ENCODE data around the gene MESP2.

MESP2 gene

GRCh38 chr15:89802231-89802928 is 26.2 kb downstream of the MESP2 start:
- Mint-ChIP-seq H3K27me3 (ENCODE audit: low read depth, poor library complexity) (peaks cover 48% of the 10 kb centered on the region), H3K4me1 (peaks cover 47% of the 10 kb centered on the region), H3K36me3 (ENCODE audit: low read depth) (no peaks in the 10 kb centered on the region), H3K4me3 (no peak overlapping the region), H3K9me3 (no peaks in the 10 kb centered on the region), H3K27ac (no peak overlapping the region)
- TF ChIP-seq CTCF (IDR thresholded peaks at IDR 0.05): no peak
- DNase-seq: no peak

DNA sequence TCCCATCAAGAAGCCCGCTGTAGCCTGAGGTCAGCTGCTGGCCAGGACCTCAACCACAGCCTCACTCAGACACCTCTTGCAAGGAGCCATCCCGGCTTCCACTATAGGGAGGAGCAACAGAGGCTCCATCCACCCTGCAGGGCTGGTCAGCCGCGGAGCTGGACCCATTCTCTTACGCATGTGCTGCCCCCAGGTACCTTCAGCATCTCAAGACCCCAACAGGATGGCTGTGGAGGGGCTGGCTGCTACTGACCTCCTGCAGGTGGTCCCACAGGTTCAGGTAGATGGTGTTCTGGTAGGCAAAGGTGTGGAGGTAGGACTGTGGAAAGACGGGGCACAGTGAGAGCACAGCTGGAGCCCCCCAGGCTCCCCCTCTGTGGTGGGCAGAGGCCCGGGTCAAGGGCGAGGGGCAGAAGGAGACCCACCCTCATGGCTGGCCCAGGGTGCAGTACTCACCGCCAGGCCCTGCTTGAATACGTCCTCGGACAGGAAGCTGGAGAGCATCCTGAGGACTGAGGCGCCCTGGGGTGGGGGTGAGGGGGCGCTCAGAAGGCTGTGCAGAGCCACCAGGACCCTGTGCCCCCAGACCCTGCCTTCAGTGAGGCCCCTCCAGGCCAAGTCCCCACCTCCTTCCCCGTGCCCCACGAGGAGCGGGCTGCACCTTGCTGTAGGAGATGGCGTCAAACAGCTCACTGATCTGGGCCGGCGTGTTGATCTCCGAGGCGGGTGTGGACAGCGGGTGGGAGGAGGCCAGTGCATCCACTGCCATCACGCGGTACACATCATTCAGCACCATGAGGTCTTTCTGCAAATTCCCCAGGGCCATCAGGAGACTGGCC is 27.1 kb downstream of the MESP2 start:
- peaks cover 51% of the 10 kb centered on the region for H3K27me3 Mint-ChIP-seq (ENCODE audit: low read depth, poor library complexity)
- DNase-seq: no peak
- H3K9me3 Mint-ChIP-seq: no peaks in the 10 kb centered on the region
- TF ChIP-seq CTCF (IDR thresholded peaks at IDR 0.05): no peak
- H3K4me3 Mint-ChIP-seq: no peak overlapping the region
- peaks cover 52% of the 10 kb centered on the region for H3K4me1 Mint-ChIP-seq
- H3K36me3 Mint-ChIP-seq (ENCODE audit: low read depth): no peaks in the 10 kb centered on the region
- H3K27ac Mint-ChIP-seq: no peak overlapping the region

GRCh38 chr15:89803941-89804800 is 28.0 kb downstream of the MESP2 start:
- Mint-ChIP-seq H3K27ac (no peak overlapping the region), H3K4me3 (no peak overlapping the region), H3K9me3 (no peaks in the 10 kb centered on the region), H3K4me1 (peaks cover 50% of the 10 kb centered on the region), H3K36me3 (ENCODE audit: low read depth) (no peaks in the 10 kb centered on the region), H3K27me3 (ENCODE audit: low read depth, poor library complexity) (peaks cover 43% of the 10 kb centered on the region)
- no peak for TF ChIP-seq CTCF (IDR thresholded peaks at IDR 0.05)
- no peak for DNase-seq

DNA sequence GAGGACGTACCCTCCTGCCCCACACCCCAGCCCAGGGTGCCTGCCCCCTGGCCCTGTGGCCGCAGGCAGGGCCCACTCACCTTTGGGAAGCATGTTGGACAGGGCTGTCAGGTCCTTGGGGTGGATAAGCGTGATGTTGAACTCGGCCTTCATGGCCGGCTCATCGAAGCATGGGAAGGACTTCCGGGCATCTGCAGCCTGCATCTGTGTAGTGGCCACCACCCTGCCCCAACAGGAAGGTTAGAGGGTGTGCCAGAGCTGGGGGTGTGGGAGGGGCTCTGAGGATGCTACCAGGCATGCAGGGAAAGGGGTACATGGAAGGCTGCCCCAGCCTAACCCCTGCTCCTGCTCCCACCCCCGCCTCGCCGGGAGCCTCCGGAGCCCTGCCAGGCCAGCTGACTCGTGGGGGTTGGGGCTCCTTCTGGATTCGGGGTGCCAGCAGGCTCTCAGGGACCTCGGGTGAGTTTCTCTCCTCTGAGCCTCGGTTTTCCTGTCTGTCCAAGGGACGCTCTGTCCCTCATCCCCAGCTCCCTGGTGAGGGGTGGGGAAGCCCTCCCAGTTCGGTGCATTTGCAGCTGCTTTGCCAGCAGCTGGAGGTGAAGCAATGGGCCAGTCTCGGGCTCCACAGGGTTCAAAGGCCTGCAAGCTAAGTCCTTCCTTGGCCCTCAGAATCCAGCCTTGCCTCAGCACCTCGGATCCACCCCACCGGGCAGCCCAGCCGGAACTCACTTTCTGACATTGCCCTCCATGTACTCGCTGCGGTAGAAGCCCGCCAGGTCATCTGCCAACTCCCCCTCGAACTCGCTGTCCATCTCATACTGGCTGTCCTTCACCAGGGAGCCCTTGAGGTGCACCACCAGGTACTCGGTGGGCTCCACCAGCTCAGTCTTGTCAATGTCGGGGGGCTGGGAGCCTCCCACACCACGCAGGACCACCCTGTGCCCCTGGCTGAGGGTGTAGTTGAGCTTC is 29.4 kb downstream of the MESP2 start:
- Mint-ChIP-seq H3K27me3 (ENCODE audit: low read depth, poor library complexity) (peaks cover 38% of the 10 kb centered on the region), H3K36me3 (ENCODE audit: low read depth) (no peaks in the 10 kb centered on the region), H3K27ac (no peak overlapping the region), H3K4me1 (peaks cover 45% of the 10 kb centered on the region), H3K4me3 (no peak overlapping the region), H3K9me3 (no peaks in the 10 kb centered on the region)
- DNase-seq: no peak
- TF ChIP-seq CTCF (IDR thresholded peaks at IDR 0.05): no peak

DNA sequence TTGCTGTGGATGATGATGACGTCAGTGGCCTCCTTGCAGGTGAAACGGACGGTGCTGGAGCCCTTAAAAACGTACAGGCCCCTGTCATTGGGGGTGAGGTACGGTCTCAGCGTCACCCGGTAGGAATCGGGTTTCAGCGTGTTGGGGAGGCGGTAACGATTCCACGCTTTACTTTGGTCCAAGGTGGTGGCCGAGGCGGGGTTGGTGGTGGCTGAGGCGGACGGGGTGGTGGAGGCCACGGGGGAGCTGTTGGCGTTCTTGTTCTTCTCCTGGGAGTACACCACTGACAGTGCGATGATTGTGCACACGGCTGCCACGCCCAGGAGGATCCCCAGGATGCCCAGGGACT is 30.1 kb downstream of the MESP2 start:
- no peak overlapping the region for H3K4me3 Mint-ChIP-seq
- H3K9me3 Mint-ChIP-seq: no peaks in the 10 kb centered on the region
- peaks cover 45% of the 10 kb centered on the region for H3K4me1 Mint-ChIP-seq
- no peak overlapping the region for H3K27ac Mint-ChIP-seq
- DNase-seq: no peak
- no peak for TF ChIP-seq CTCF (IDR thresholded peaks at IDR 0.05)
- no peaks in the 10 kb centered on the region for H3K36me3 Mint-ChIP-seq (ENCODE audit: low read depth)
- H3K27me3 Mint-ChIP-seq (ENCODE audit: low read depth, poor library complexity): peaks cover 41% of the 10 kb centered on the region

Data from nephron progenitor cell (in vitro differentiated cells).